Liver (tissue), 3 donors: ENCODE results near the gene RAB13.

Experiments
- ATF3 ChIP-seq: IDR thresholded peaks from 2 replicates; pipeline ENCODE4 v1.6.1; 2016; ENCODE audit warnings: antibody characterized with exemption
- EGR1 ChIP-seq, 2 donors: IDR thresholded peaks; 2 replicates each; pipeline ENCODE4 v1.6.1; 2016 to 2018; ENCODE audit warnings: antibody characterized with exemption in 2 of 2, low read depth in 2 of 2
- GABPA ChIP-seq, 2 donors: IDR thresholded peaks in 1 of 2; conservative IDR thresholded peaks in 1 of 2; 2 replicates each; pipeline ENCODE4 v1.6.1; 2016; ENCODE audit warnings: antibody characterized with exemption in 2 of 2, mild to moderate bottlenecking in 1 of 2, moderate library complexity in 1 of 2
- HNF4G ChIP-seq: IDR thresholded peaks from 2 replicates; pipeline ENCODE4 v1.6.1; 2016; ENCODE audit warnings: antibody characterized with exemption
- JUND ChIP-seq, 2 donors: IDR thresholded peaks; 2 replicates each; pipeline ENCODE4 v1.6.1; 2016; ENCODE audit warnings: antibody characterized with exemption in 2 of 2
- RAD21 ChIP-seq, 2 donors: IDR thresholded peaks; 2 replicates each; pipeline ENCODE4 v1.6.1; 2016; ENCODE audit warnings: antibody characterized with exemption in 2 of 2, mild to moderate bottlenecking in 2 of 2
- REST ChIP-seq: IDR thresholded peaks from 2 replicates; pipeline ENCODE4 v1.6.1; 2016; ENCODE audit warnings: antibody characterized with exemption, mild to moderate bottlenecking
- RXRA ChIP-seq, 2 donors: IDR thresholded peaks; 2 replicates each; pipeline ENCODE4 v1.6.1; 2017 to 2018; ENCODE audit warnings: antibody characterized with exemption in 2 of 2, mild to moderate bottlenecking in 1 of 2
- SP1 ChIP-seq: IDR thresholded peaks from 2 replicates; pipeline ENCODE4 v1.6.1; 2018; ENCODE audit warnings: antibody characterized with exemption, mild to moderate bottlenecking
- YY1 ChIP-seq: IDR thresholded peaks from 2 replicates; pipeline ENCODE4 v1.6.1; 2016; ENCODE audit warnings: antibody characterized with exemption, mild to moderate bottlenecking
- TF ChIP-seq, protein P1 (sequence below): fragments of 150-350 bp; IDR thresholded peaks from 2 replicates; pipeline ENCODE4 v1.5.1; 2017; ENCODE audit warnings: improper control_type of control experiment, low read depth, low read length; ENCODE audit not compliant: missing input control
- TF ChIP-seq, protein P2 (sequence below): IDR thresholded peaks from 2 replicates; pipeline ENCODE4 v1.6.1; 2016; ENCODE audit warnings: antibody characterized with exemption
- TF ChIP-seq, protein P3 (sequence below): IDR thresholded peaks from 2 replicates; pipeline ENCODE4 v1.6.1; 2016; ENCODE audit warnings: antibody characterized with exemption
- donor health status: healthy.
- donor health status: healthy.

DNA sequence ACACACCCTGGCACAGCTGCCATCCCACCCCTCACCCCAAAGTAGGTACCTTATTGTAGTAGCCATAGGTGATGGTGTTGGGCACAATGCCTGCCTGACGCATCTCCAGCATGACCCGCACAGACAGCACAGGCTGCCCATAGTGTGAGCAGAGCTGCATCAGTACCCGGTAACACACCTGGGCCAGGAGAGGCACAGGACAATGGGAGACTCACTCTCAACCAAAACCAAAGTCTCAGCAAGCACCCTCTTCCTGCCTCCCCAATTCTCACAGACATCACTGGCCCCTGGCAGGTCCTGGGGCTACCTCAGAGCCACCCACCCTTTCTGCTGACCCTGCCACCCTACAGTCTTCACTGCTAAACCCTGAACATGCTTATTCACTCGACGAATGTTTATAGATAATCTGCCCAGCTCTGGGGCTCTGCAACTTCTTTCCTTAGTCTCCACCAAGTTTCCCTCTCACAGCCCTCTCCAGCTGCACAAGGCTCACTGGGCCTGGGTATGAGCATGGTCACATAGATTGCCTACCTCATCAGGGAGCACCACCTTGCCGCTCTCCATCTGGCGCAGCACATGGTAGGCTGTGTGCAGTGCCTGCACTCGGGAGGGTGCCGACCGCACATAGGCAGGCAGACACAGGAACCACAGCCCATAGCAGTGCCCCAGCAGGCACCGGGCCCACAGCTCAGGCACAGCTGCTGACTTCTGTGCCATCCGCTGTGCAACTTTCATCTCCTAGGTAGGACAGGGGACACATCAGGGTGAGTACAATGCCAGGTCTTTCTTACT lies 49.9 kb downstream of the RAB13 start:
- TF ChIP-seq YY1, result no peak
- no peak for TF ChIP-seq RAD21 (IDR thresholded peaks at IDR 0.05)
- TF ChIP-seq, protein P1, sequence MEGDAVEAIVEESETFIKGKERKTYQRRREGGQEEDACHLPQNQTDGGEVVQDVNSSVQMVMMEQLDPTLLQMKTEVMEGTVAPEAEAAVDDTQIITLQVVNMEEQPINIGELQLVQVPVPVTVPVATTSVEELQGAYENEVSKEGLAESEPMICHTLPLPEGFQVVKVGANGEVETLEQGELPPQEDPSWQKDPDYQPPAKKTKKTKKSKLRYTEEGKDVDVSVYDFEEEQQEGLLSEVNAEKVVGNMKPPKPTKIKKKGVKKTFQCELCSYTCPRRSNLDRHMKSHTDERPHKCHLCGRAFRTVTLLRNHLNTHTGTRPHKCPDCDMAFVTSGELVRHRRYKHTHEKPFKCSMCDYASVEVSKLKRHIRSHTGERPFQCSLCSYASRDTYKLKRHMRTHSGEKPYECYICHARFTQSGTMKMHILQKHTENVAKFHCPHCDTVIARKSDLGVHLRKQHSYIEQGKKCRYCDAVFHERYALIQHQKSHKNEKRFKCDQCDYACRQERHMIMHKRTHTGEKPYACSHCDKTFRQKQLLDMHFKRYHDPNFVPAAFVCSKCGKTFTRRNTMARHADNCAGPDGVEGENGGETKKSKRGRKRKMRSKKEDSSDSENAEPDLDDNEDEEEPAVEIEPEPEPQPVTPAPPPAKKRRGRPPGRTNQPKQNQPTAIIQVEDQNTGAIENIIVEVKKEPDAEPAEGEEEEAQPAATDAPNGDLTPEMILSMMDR, result no peak
- TF ChIP-seq, protein P2, sequence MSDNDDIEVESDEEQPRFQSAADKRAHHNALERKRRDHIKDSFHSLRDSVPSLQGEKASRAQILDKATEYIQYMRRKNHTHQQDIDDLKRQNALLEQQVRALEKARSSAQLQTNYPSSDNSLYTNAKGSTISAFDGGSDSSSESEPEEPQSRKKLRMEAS, result no peak
- no peak for TF ChIP-seq REST
- TF ChIP-seq GABPA (IDR thresholded peaks at IDR 0.05 in 1 of 2, conservative IDR thresholded peaks at IDR 0.05 in 1 of 2), result no peak
- no peak for TF ChIP-seq HNF4G
- no peak for TF ChIP-seq EGR1 (IDR thresholded peaks at IDR 0.05; ENCODE audit: low read depth in 2 of 2)
- no peak for TF ChIP-seq ATF3
- TF ChIP-seq, protein P3, sequence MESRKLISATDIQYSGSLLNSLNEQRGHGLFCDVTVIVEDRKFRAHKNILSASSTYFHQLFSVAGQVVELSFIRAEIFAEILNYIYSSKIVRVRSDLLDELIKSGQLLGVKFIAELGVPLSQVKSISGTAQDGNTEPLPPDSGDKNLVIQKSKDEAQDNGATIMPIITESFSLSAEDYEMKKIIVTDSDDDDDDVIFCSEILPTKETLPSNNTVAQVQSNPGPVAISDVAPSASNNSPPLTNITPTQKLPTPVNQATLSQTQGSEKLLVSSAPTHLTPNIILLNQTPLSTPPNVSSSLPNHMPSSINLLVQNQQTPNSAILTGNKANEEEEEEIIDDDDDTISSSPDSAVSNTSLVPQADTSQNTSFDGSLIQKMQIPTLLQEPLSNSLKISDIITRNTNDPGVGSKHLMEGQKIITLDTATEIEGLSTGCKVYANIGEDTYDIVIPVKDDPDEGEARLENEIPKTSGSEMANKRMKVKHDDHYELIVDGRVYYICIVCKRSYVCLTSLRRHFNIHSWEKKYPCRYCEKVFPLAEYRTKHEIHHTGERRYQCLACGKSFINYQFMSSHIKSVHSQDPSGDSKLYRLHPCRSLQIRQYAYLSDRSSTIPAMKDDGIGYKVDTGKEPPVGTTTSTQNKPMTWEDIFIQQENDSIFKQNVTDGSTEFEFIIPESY, result no peak
- TF ChIP-seq SP1, result no peak
- TF ChIP-seq JUND (IDR thresholded peaks at IDR 0.05), result no peak
- no peak for TF ChIP-seq RXRA (IDR thresholded peaks at IDR 0.05)
